Measurements from ENCODE around the gene EPS8.
"Not testable (repeated sequence)": the region's sequence is repeated elsewhere in the genome, so short reads cannot be mapped to it uniquely, and the experiment has no call there.

EPS8 gene

GRCh38 chr12:15796493-15797141, 7.4 kb upstream of the EPS8 start:
- DNase-seq = no peak

GRCh38 chr12:15794836-15795235, 5.6 kb upstream of the EPS8 start:
- no peak for DNase-seq

GRCh38 chr12:15794196-15794595, 5.0 kb upstream of the EPS8 start:
- no peak for DNase-seq

- DNase-seq = peak; percentile 44
Measured at GRCh38 chr12:15788233-15789219, 662 bp downstream of the EPS8 start.

GRCh38 chr12:15787778-15788177, 1.4 kb downstream of the EPS8 start:
- no peak for DNase-seq

GRCh38 chr12:15786772-15787171, 2.4 kb downstream of the EPS8 start:
- no peak for DNase-seq

- no peak for DNase-seq
Measured at GRCh38 chr12:15783288-15783687, 5.9 kb downstream of the EPS8 start.

GRCh38 chr12:15782667-15783066, 6.5 kb downstream of the EPS8 start:
- no peak for DNase-seq

- DNase-seq = no peak
Measured at GRCh38 chr12:15779925-15780324, 9.3 kb downstream of the EPS8 start.

- peak; percentile 52 for DNase-seq
Measured at GRCh38 chr12:15778126-15778525, 11.1 kb downstream of the EPS8 start.

GRCh38 chr12:15777355-15778012, 11.7 kb downstream of the EPS8 start:
- DNase-seq = peak; percentile 44

GRCh38 chr12:15776532-15776931, 12.7 kb downstream of the EPS8 start:
- DNase-seq = no peak

GRCh38 chr12:15774819-15775218, 14.4 kb downstream of the EPS8 start:
- peak; percentile 80 for DNase-seq

- no peak for DNase-seq
Measured at GRCh38 chr12:15772405-15773018, 16.7 kb downstream of the EPS8 start.

- DNase-seq = no peak
Measured at GRCh38 chr12:15770581-15770980, 18.6 kb downstream of the EPS8 start.

- no peak for DNase-seq
Measured at GRCh38 chr12:15770021-15770420, 19.2 kb downstream of the EPS8 start.

- DNase-seq = no peak
Measured at GRCh38 chr12:15769586-15769985, 19.6 kb downstream of the EPS8 start.

- no peak for DNase-seq
Measured at GRCh38 chr12:15767301-15767700, 21.9 kb downstream of the EPS8 start.

- no peak for DNase-seq
Measured at GRCh38 chr12:15763328-15763727, 25.9 kb downstream of the EPS8 start.

GRCh38 chr12:15762162-15762561, 27.0 kb downstream of the EPS8 start:
- DNase-seq = not testable (repeated sequence)

- DNase-seq = peak; percentile 79
Measured at GRCh38 chr12:15757553-15758255, 31.5 kb downstream of the EPS8 start.

GRCh38 chr12:15756822-15757221, 32.4 kb downstream of the EPS8 start:
- peak; percentile 70 for DNase-seq

Data from fibroblast of upper back skin (primary cell).